ENCODE results near the gene GPR37.

Gene GPR37

DNA sequence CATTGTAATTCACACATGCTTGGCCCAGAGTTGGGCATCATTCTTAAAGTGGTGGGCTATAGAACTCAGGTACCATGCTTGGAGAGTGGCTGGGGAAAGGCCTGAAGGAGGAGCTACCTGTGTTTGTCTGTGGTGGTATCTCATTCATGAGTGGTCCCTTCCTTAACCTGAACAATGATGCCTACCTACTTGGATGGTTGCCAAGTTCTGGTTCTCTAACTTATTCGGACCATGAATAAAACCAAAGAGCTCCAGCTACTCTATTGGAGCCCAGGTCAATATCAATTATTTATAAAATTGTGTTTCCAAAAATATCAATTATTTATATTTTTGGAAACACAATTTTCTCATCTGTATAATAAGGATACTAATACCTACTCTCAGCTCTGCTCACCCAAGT is 2.9 kb upstream of the GPR37 start:
- Mint-ChIP-seq H3K27ac (no peak overlapping the region), H3K36me3 (ENCODE audit: low read depth) (no peaks in the 10 kb centered on the region), H3K4me1 (ENCODE audit: low read depth) (peaks cover 11% of the 10 kb centered on the region), H3K27me3 (ENCODE audit: low read depth) (peaks cover 64% of the 10 kb centered on the region), H3K4me3 (no peak overlapping the region), H3K9me3 (no peaks in the 10 kb centered on the region)

GRCh38 chr7:124764847-124765400 is 668 bp downstream of the GPR37 start:
- Mint-ChIP-seq H3K9me3 (no peaks in the 10 kb centered on the region), H3K27me3 (ENCODE audit: low read depth) (peaks cover 57% of the 10 kb centered on the region), H3K4me1 (ENCODE audit: low read depth) (peaks cover 11% of the 10 kb centered on the region), H3K4me3 (peak overlapping the region; percentile 85), H3K36me3 (ENCODE audit: low read depth) (no peaks in the 10 kb centered on the region), H3K27ac (no peak overlapping the region)

GRCh38 chr7:124764051-124764846 is 1.3 kb downstream of the GPR37 start:
- Mint-ChIP-seq H3K4me3 (peak overlapping the region; percentile 85), H3K4me1 (ENCODE audit: low read depth) (peaks cover 11% of the 10 kb centered on the region), H3K27me3 (ENCODE audit: low read depth) (peaks cover 57% of the 10 kb centered on the region), H3K27ac (peak overlapping the region; percentile 31), H3K36me3 (ENCODE audit: low read depth) (no peaks in the 10 kb centered on the region), H3K9me3 (no peaks in the 10 kb centered on the region)

DNA sequence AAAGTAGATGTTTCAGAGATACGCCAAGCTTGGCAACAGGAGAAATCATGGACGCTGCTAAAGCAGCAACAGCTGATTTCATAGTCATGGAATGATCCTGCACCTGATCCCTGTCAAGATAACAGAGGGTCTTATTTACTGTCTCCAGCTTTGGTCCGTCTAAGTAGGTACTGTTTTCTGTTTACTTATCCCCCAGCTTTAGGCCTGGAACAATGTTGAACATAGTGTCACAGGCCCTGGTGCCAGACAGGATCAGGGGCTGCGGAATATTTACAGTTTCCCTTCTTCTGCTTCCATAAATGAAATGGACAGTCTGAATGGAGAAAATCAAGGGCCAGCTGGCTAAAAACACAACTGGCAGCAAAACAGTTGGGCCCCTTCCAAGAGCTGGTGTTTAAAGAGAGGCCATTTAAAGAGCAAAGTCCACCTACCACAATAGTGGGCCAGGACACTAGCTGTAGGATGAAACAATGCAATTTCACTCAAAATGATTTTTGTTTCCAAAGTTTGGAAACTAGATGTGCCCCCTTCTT is 2.9 kb downstream of the GPR37 start:
- Mint-ChIP-seq H3K27ac (no peak overlapping the region), H3K4me3 (no peak overlapping the region), H3K4me1 (ENCODE audit: low read depth) (peaks cover 11% of the 10 kb centered on the region), H3K27me3 (ENCODE audit: low read depth) (peaks cover 48% of the 10 kb centered on the region), H3K36me3 (ENCODE audit: low read depth) (no peaks in the 10 kb centered on the region), H3K9me3 (no peaks in the 10 kb centered on the region)

GRCh38 chr7:124761164-124761715 is 4.4 kb downstream of the GPR37 start:
- Mint-ChIP-seq H3K36me3 (ENCODE audit: low read depth) (no peaks in the 10 kb centered on the region), H3K27me3 (ENCODE audit: low read depth) (peaks cover 36% of the 10 kb centered on the region), H3K4me3 (no peak overlapping the region), H3K4me1 (ENCODE audit: low read depth) (peaks cover 11% of the 10 kb centered on the region), H3K9me3 (no peaks in the 10 kb centered on the region), H3K27ac (no peak overlapping the region)

DNA sequence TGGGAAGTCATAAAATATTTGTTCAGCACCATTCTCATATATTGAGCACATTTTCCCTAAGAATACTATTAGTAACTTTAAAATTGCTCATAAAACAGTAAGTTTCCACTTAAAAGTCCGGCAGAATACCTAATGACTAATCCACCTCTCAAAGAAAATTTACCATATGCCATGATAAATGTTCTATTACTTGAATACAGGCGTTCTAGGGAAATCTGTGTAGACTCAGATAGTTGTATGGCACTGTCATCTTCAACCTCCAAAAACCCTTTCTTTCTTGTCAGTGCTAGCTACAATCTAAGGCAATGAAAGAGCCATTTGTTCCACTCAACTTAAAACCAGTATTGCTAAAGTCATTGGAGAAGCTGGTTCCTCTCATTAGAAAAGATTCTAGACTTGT is 7.3 kb downstream of the GPR37 start:
- peaks cover 17% of the 10 kb centered on the region for H3K27me3 Mint-ChIP-seq (ENCODE audit: low read depth)
- H3K4me1 Mint-ChIP-seq (ENCODE audit: low read depth), result no peaks in the 10 kb centered on the region
- no peak overlapping the region for H3K27ac Mint-ChIP-seq
- H3K36me3 Mint-ChIP-seq (ENCODE audit: low read depth), result no peaks in the 10 kb centered on the region
- no peak overlapping the region for H3K4me3 Mint-ChIP-seq
- H3K9me3 Mint-ChIP-seq, result no peaks in the 10 kb centered on the region

DNA sequence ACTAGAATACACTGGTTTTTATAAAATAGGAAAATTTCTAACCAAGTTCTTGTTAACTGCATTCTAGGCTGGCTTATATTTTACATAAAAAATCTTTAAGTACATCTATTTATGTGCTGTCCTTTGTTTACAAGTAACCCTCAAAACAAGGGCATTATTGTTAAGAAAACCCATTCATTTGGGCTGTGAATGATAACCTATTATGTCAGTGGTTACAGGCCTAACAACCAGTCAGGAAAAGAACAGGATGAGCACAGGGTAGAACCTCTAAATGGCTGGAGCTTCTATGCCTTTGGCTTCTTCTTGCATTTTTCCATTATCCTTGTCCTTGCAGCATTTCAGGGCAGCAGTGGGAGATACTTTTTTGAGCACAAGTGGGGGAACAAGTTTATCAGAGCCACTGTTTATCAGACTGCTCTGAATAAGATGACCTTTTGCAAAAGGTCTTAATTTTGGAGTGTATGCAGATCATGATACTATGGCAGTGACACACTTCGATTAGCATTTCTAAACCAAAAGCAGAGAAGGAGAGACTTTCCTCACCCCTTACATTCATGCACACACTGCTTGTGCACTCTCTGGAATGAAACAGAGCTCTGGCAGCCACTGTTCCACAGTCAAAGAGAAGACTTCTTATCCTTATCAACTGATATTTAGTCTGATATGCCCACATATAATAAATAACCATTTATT is 10.9 kb downstream of the GPR37 start:
- no peaks in the 10 kb centered on the region for H3K36me3 Mint-ChIP-seq (ENCODE audit: low read depth)
- no peak overlapping the region for H3K27ac Mint-ChIP-seq
- H3K27me3 Mint-ChIP-seq (ENCODE audit: low read depth), result peaks cover 5% of the 10 kb centered on the region
- no peaks in the 10 kb centered on the region for H3K4me1 Mint-ChIP-seq (ENCODE audit: low read depth)
- H3K9me3 Mint-ChIP-seq, result no peaks in the 10 kb centered on the region
- H3K4me3 Mint-ChIP-seq, result no peak overlapping the region

DNA sequence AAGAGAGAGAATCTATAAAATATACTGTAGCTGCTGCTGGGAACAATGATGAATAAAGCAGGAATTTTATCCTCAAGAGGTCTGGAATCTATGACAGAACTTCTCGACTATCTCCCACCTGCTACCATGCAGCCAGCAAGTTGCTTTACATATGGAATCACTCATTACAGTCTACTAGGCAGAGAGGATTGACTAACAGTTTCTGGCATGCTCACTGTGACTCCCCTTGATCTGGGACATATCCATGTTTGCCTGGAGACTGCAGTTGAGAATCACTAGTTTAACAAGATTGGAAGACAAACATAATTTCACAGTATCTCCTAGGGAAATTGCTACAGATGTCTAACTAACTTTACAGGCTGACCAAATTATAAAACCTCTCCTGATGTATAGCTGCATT is 13.3 kb downstream of the GPR37 start:
- Mint-ChIP-seq H3K27ac (no peak overlapping the region), H3K4me1 (ENCODE audit: low read depth) (no peaks in the 10 kb centered on the region), H3K27me3 (ENCODE audit: low read depth) (peaks cover 5% of the 10 kb centered on the region), H3K36me3 (ENCODE audit: low read depth) (no peaks in the 10 kb centered on the region), H3K4me3 (no peak overlapping the region), H3K9me3 (no peaks in the 10 kb centered on the region)

DNA sequence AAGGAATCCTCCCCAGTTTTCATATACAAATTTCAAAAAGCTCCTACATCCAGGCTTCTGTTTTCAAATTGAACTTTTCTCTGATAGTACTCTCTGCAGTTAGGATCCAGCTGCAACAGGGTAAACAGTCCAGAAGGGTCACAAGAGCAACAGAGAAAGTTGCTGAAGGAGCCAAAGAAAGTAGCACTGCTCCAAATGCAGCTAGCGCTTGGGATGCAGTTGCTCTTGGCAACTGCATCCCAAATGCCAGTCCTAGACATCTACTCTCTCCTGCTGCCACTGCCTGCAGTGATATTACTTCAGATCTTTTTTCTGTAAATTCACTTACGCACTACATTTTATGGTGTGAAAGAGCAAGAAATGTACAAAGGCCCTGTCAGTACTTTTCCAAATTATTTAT is 14.6 kb downstream of the GPR37 start:
- Mint-ChIP-seq H3K27me3 (ENCODE audit: low read depth) (peaks cover 2% of the 10 kb centered on the region), H3K4me3 (no peak overlapping the region), H3K27ac (no peak overlapping the region), H3K9me3 (no peaks in the 10 kb centered on the region), H3K36me3 (ENCODE audit: low read depth) (no peaks in the 10 kb centered on the region), H3K4me1 (ENCODE audit: low read depth) (no peaks in the 10 kb centered on the region)

GRCh38 chr7:124747072-124747471 is 18.5 kb downstream of the GPR37 start:
- no peak overlapping the region for H3K4me3 Mint-ChIP-seq
- no peaks in the 10 kb centered on the region for H3K4me1 Mint-ChIP-seq (ENCODE audit: low read depth)
- H3K9me3 Mint-ChIP-seq, result no peaks in the 10 kb centered on the region
- H3K27me3 Mint-ChIP-seq (ENCODE audit: low read depth), result peaks cover 3% of the 10 kb centered on the region
- no peak overlapping the region for H3K27ac Mint-ChIP-seq
- no peaks in the 10 kb centered on the region for H3K36me3 Mint-ChIP-seq (ENCODE audit: low read depth)

DNA sequence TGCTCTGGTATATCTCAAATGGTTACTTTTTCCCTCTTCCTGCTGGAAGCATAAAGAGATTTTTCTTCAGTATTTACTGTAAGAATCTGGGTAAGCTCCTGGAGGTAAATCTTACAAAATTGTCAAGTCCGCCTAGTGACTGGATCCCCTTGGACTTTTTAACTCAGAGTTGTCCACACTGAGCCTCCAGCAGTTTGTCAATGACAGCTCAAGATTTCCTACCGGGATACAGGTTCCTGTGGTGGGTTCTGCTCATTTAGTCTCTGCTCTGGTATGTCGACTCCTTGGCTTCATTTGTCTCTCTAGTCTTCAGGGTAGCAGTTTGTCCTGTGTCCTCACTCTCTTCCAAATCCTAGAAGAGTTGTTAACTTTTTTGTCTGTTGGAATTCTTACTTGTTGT is 27.0 kb downstream of the GPR37 start:
- H3K4me3 Mint-ChIP-seq, result no peak overlapping the region
- H3K9me3 Mint-ChIP-seq, result no peaks in the 10 kb centered on the region
- no peak overlapping the region for H3K27ac Mint-ChIP-seq
- H3K36me3 Mint-ChIP-seq (ENCODE audit: low read depth), result no peaks in the 10 kb centered on the region
- H3K27me3 Mint-ChIP-seq (ENCODE audit: low read depth), result no peaks in the 10 kb centered on the region
- no peaks in the 10 kb centered on the region for H3K4me1 Mint-ChIP-seq (ENCODE audit: low read depth)

- Mint-ChIP-seq H3K4me3 (no peak overlapping the region), H3K27me3 (ENCODE audit: low read depth) (no peaks in the 10 kb centered on the region), H3K36me3 (ENCODE audit: low read depth) (no peaks in the 10 kb centered on the region), H3K4me1 (ENCODE audit: low read depth) (no peaks in the 10 kb centered on the region), H3K27ac (no peak overlapping the region), H3K9me3 (no peaks in the 10 kb centered on the region)
These were observed 27.8 kb downstream of the GPR37 start for GRCh38 chr7:124737760-124738300.

DNA sequence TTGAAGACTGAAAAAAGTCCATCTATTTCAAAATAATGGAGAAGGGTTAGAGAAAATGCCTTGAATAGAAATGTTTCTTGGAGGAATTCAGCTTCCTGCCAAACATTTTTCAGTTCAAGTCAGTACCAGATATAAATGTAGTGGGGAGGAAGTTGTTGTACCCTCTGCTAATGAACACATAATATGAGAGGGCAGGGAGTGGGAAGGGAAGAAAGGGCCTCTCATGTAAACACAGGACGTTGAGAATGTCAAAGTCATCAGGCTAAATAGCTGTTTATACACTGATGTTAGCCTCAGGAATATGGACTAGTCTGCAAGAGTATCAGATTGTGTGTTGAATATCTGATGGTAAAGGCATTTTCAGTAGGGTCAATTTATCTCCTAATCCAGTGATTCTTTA is 37.0 kb downstream of the GPR37 start:
- Mint-ChIP-seq H3K27me3 (ENCODE audit: low read depth) (no peaks in the 10 kb centered on the region), H3K4me3 (no peak overlapping the region), H3K9me3 (no peaks in the 10 kb centered on the region)

DNA sequence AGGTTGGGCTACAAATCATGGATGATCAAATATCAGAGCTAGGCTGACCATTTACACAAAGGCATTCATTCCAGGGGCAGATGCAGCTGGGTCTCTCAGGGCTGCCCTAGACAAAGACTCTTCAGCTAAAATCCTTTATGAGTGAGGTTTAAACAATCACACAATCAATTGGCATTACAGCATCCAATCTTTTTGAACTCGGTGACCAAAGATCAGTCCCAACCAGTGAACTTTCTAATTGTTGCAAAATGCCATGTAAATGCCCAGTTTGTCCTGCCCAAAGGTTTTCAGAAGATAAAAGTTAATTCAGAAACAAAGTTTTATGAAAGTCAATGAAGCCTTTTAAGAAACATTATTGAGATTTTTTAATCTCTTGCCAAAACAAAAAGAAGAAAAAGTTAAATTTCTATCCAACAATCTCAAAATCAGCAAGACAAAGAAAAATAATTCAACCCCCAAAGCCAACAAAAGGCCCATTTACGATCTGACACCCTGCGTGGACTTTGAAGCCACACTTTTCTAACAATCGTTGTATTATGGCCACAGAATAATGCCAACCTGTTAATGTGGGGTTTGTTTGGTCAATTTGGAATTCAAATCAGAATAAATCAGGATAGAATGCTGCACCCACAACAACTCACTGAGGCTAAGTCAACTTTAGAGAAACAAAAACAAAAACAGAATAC is 40.9 kb downstream of the GPR37 start:
- no peaks in the 10 kb centered on the region for H3K36me3 Mint-ChIP-seq (ENCODE audit: low read depth)
- no peaks in the 10 kb centered on the region for H3K9me3 Mint-ChIP-seq
- H3K4me1 Mint-ChIP-seq (ENCODE audit: low read depth), result no peaks in the 10 kb centered on the region
- H3K27ac Mint-ChIP-seq, result no peak overlapping the region
- H3K4me3 Mint-ChIP-seq, result no peak overlapping the region
- H3K27me3 Mint-ChIP-seq (ENCODE audit: low read depth), result no peaks in the 10 kb centered on the region

More for the DNA sequence above, 37.0 kb downstream of the GPR37 start:
- H3K36me3 Mint-ChIP-seq (ENCODE audit: low read depth), result no peaks in the 10 kb centered on the region
- no peak overlapping the region for H3K27ac Mint-ChIP-seq
- H3K4me1 Mint-ChIP-seq (ENCODE audit: low read depth), result no peaks in the 10 kb centered on the region

Data from T-helper 1 cell treated with Interleukin-12 subunit alpha and Interleukin-12 subunit beta and Interleukin-4 antibody, amounts not matched to agents 30 μg/mL and 1 μg/mL, for 36 hours (primary cell).